SK-N-SH treated with all-trans-retinoic acid at 6 μM for 48 hours (cell line): Measurements from ENCODE around the gene ADSS1.

ENCODE experiments used
- ATAC-seq: fragments of 200-7000 bp; cut with Tn5 transposase; 3 replicates; pipeline ENCODE4 v1.9.1; 2020; ENCODE audit warnings: mild to moderate bottlenecking, moderate library complexity
- ARNTL ChIP-seq: fragments of 450-650 bp; formaldehyde crosslinking; IDR thresholded peaks from 2 replicates; pipeline ENCODE4 v1.5.0; 2020; ENCODE audit warnings: low read depth, mild to moderate bottlenecking, moderate library complexity, borderline replicate concordance
- BACH2 ChIP-seq: fragments of 250-450 bp; sonication (Bioruptor Pico); IDR thresholded peaks from 2 replicates; pipeline ENCODE4 v1.9.0; 2021; ENCODE audit warnings: mild to moderate bottlenecking, borderline replicate concordance
- ESRRG ChIP-seq: fragments of 250-450 bp; sonication (Bioruptor Pico); IDR thresholded peaks from 2 replicates; pipeline ENCODE4 v1.6.1; 2021; ENCODE audit warnings: mild to moderate bottlenecking
- GLIS3 ChIP-seq: fragments of 250-450 bp; sonication (Bioruptor Pico); IDR thresholded peaks from 2 replicates; pipeline ENCODE4 v1.5.0; 2020; ENCODE audit warnings: mild to moderate bottlenecking, moderate library complexity
- ISL1 ChIP-seq: fragments of 250-450 bp; sonication (Bioruptor Pico); IDR thresholded peaks from 2 replicates; pipeline ENCODE4 v2.1.2; 2022; ENCODE audit warnings: mild to moderate bottlenecking, moderate library complexity
- PATZ1 ChIP-seq: fragments of 250-450 bp; sonication (Bioruptor Pico); IDR thresholded peaks from 2 replicates; pipeline ENCODE4 v1.8.0; 2020; ENCODE audit warnings: mild to moderate bottlenecking, moderate library complexity, borderline replicate concordance
- POU6F1 ChIP-seq: fragments of 250-450 bp; sonication (Bioruptor Pico); IDR thresholded peaks from 2 replicates; pipeline ENCODE4 v1.8.0; 2021; ENCODE audit warnings: low read depth, mild to moderate bottlenecking, moderate library complexity, borderline replicate concordance
- PPARA ChIP-seq: fragments of 250-450 bp; sonication (Bioruptor Pico); IDR thresholded peaks from 2 replicates; pipeline ENCODE4 v1.5.0; 2020; ENCODE audit warnings: mild to moderate bottlenecking, borderline replicate concordance
- RARB ChIP-seq: fragments of 250-450 bp; sonication (Bioruptor Pico); IDR thresholded peaks from 2 replicates; pipeline ENCODE4 v1.8.0; 2021; ENCODE audit warnings: mild to moderate bottlenecking, moderate library complexity
- SNAI2 ChIP-seq: fragments of 250-450 bp; sonication (Bioruptor Pico); IDR thresholded peaks from 2 replicates; pipeline ENCODE4 v1.5.0; 2020; ENCODE audit warnings: mild to moderate bottlenecking, moderate library complexity
- TCF4 ChIP-seq: fragments of 250-450 bp; sonication (Bioruptor Pico); IDR thresholded peaks from 2 replicates; pipeline ENCODE4 v1.8.0; 2021; ENCODE audit warnings: mild to moderate bottlenecking, moderate library complexity, borderline replicate concordance
- TOX ChIP-seq: fragments of 250-450 bp; sonication (Bioruptor Pico); IDR thresholded peaks from 2 replicates; pipeline ENCODE4 v1.8.0; 2021; ENCODE audit warnings: mild to moderate bottlenecking, moderate library complexity, borderline replicate concordance
- TSHZ2 ChIP-seq: fragments of 250-450 bp; sonication (Bioruptor Pico); IDR thresholded peaks from 2 replicates; pipeline ENCODE4 v1.5.0; 2020; ENCODE audit warnings: mild to moderate bottlenecking, moderate library complexity
- ZC3H10 ChIP-seq: fragments of 250-450 bp; sonication (Bioruptor Pico); IDR thresholded peaks from 2 replicates; pipeline ENCODE4 v1.5.1; 2021; ENCODE audit warnings: mild to moderate bottlenecking, moderate library complexity
- ZFP3 ChIP-seq: fragments of 250-450 bp; sonication (Bioruptor Pico); IDR thresholded peaks from 2 replicates; pipeline ENCODE4 v1.5.0; 2020; ENCODE audit warnings: mild to moderate bottlenecking, moderate library complexity
- ZFP30 ChIP-seq: fragments of 450-650 bp; formaldehyde crosslinking; IDR thresholded peaks from 2 replicates; pipeline ENCODE4 v1.5.0; 2022; ENCODE audit warnings: mild to moderate bottlenecking, moderate library complexity
- ZNF565 ChIP-seq: fragments of 450-650 bp; formaldehyde crosslinking; conservative IDR thresholded peaks from 2 replicates; pipeline ENCODE4 v1.5.0; 2020; ENCODE audit warnings: low read depth, mild to moderate bottlenecking, moderate library complexity
- ZNF70 ChIP-seq: fragments of 450-650 bp; formaldehyde crosslinking; IDR thresholded peaks from 2 replicates; pipeline ENCODE4 v1.5.0; 2020; ENCODE audit warnings: mild to moderate bottlenecking, moderate library complexity
- ZNF8 ChIP-seq: fragments of 450-650 bp; formaldehyde crosslinking; IDR thresholded peaks from 2 replicates; pipeline ENCODE4 v1.5.0; 2020; ENCODE audit warnings: mild to moderate bottlenecking, moderate library complexity
- TF ChIP-seq, protein P1 (sequence below): fragments of 250-450 bp; sonication (Bioruptor Pico); IDR thresholded peaks from 2 replicates; pipeline ENCODE4 v1.5.1; 2021; ENCODE audit warnings: mild to moderate bottlenecking, moderate library complexity

The ADSS1 gene

DNA sequence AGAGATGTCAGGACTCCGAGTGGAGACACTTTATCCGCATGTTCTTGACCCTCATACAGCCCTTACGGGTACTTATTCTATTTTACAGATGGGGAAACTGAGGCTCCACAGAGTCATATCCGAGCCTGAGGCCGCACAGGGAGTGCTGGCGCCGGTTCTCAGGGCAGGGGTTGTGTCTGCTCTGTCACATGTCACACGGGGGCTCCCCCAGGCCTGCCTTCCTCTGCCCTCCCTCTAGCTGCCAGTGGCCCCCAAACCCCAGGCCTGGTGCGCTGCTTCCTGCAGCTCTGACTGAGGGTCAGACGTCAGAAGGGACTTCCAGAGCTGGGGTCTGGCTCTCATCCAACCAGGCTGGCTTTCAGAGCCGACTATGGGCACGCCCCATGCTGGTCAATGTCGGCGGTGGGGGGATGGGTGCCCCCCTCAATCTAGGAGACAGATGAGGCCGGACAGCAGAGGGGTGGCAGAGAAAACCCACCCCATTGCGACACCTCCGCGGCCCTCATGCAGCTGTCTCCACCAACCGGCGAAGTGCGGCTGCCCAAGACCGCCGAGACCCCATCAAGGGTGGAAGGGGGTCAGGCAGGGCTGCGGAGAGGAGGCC lies 35.4 kb upstream of the ADSS1 start:
- no peak for ATAC-seq
- no peak for TF ChIP-seq GLIS3 (CRISPR knock-in tag)
- no peak for TF ChIP-seq PPARA (CRISPR knock-in tag)
- TF ChIP-seq TOX (CRISPR knock-in tag) = no peak
- TF ChIP-seq ZC3H10 = no peak
- no peak for TF ChIP-seq ISL1 (CRISPR knock-in tag)
- no peak for TF ChIP-seq ZFP3 (CRISPR knock-in tag)
- TF ChIP-seq ZFP30 (CRISPR knock-in tag) = no peak
- no peak for TF ChIP-seq TSHZ2 (CRISPR knock-in tag)
- no peak for TF ChIP-seq TCF4
- TF ChIP-seq, protein P1, sequence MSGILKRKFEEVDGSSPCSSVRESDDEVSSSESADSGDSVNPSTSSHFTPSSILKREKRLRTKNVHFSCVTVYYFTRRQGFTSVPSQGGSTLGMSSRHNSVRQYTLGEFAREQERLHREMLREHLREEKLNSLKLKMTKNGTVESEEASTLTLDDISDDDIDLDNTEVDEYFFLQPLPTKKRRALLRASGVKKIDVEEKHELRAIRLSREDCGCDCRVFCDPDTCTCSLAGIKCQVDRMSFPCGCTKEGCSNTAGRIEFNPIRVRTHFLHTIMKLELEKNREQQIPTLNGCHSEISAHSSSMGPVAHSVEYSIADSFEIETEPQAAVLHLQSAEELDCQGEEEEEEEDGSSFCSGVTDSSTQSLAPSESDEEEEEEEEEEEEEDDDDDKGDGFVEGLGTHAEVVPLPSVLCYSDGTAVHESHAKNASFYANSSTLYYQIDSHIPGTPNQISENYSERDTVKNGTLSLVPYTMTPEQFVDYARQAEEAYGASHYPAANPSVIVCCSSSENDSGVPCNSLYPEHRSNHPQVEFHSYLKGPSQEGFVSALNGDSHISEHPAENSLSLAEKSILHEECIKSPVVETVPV (CRISPR knock-in tag) = no peak
- TF ChIP-seq PATZ1 (CRISPR knock-in tag) = no peak
- TF ChIP-seq ZNF8 (CRISPR knock-in tag) = no peak
- no peak for TF ChIP-seq POU6F1 (CRISPR knock-in tag)
- no peak for TF ChIP-seq ZNF565 (CRISPR knock-in tag)
- TF ChIP-seq ESRRG (CRISPR knock-in tag) = no peak
- no peak for TF ChIP-seq SNAI2
- no peak for TF ChIP-seq BACH2

GRCh38 chr14:104689109-104689880 lies 34.7 kb upstream of the ADSS1 start, which contains the start of gene INF2:
Gene INF2 (plus strand): TSS chr14:104689618. CDS start chr14:104701366, 11,748 bp downstream.
- TF ChIP-seq ZNF8 (CRISPR knock-in tag) (no peak), ZFP3 (CRISPR knock-in tag) (no peak), SNAI2 (no peak), GLIS3 (CRISPR knock-in tag) (no peak), BACH2 (no peak), ISL1 (CRISPR knock-in tag) (no peak), RARB (no peak), TSHZ2 (CRISPR knock-in tag) (no peak), ARNTL (CRISPR knock-in tag) (no peak), ZNF565 (CRISPR knock-in tag) (no peak), ZNF70 (CRISPR knock-in tag) (no peak), PATZ1 (CRISPR knock-in tag) (no peak)
- TF ChIP-seq, protein P1 (CRISPR knock-in tag) = no peak
- TF ChIP-seq, all 23 proteins: peak for 0
- peak; percentile 71 for ATAC-seq
